HG03066 (cell line): ENCODE results near the gene VAT1L.

Source experiments
- ATAC-seq: cut with Tn5 transposase; IDR thresholded peaks from one replicate; pipeline ENCODE4 v1.9.1; 2021; ENCODE audit warnings: low read depth; ENCODE audit not compliant: unreplicated experiment

Gene VAT1L

GRCh38 chr16:77898671-77899211, 110.4 kb downstream of the VAT1L start:
- ATAC-seq, result no peak

GRCh38 chr16:77899416-77899815, 111.1 kb downstream of the VAT1L start:
- no peak for ATAC-seq

- no peak for ATAC-seq
Measured at GRCh38 chr16:77905374-77905920, 117.1 kb downstream of the VAT1L start.

- no peak for ATAC-seq
Measured at GRCh38 chr16:77910021-77910420, 121.7 kb downstream of the VAT1L start.

GRCh38 chr16:77912617-77913016, 124.3 kb downstream of the VAT1L start:
- no peak for ATAC-seq

- no peak for ATAC-seq
Measured at GRCh38 chr16:77913738-77914253, 125.4 kb downstream of the VAT1L start.

GRCh38 chr16:77916111-77916510, 127.7 kb downstream of the VAT1L start:
- no peak for ATAC-seq

- no peak for ATAC-seq
Measured at GRCh38 chr16:77917971-77918370, 129.6 kb downstream of the VAT1L start.

- ATAC-seq, result no peak
Measured at GRCh38 chr16:77918809-77919707, 130.7 kb downstream of the VAT1L start.

GRCh38 chr16:77919761-77920415, 131.5 kb downstream of the VAT1L start:
- ATAC-seq, result no peak

GRCh38 chr16:77920984-77921383, 132.6 kb downstream of the VAT1L start:
- ATAC-seq, result no peak

- ATAC-seq, result no peak
Measured at GRCh38 chr16:77922228-77922754, 133.9 kb downstream of the VAT1L start.

- no peak for ATAC-seq
Measured at GRCh38 chr16:77925531-77925930, 137.2 kb downstream of the VAT1L start.

- ATAC-seq, result no peak
Measured at GRCh38 chr16:77928096-77928495, 139.7 kb downstream of the VAT1L start.

- no peak for ATAC-seq
Measured at GRCh38 chr16:77929004-77929403, 140.6 kb downstream of the VAT1L start.

GRCh38 chr16:77931058-77931457, 142.7 kb downstream of the VAT1L start:
- no peak for ATAC-seq

- ATAC-seq, result no peak
Measured at GRCh38 chr16:77937473-77938149, 149.2 kb downstream of the VAT1L start.

- ATAC-seq, result no peak
Measured at GRCh38 chr16:77938913-77939312, 150.5 kb downstream of the VAT1L start.

- no peak for ATAC-seq
Measured at GRCh38 chr16:77939968-77940367, 151.6 kb downstream of the VAT1L start.

- no peak for ATAC-seq
Measured at GRCh38 chr16:77943801-77944200, 155.4 kb downstream of the VAT1L start.
